GM19328 (cell line): Measurements from ENCODE around the gene PPIP5K2.

Experiments used
- ATAC-seq: cut with Tn5 transposase; IDR thresholded peaks from one replicate; pipeline ENCODE4 v1.9.1; 2021; ENCODE audit warnings: mild to moderate bottlenecking, moderate library complexity; ENCODE audit not compliant: unreplicated experiment

Gene PPIP5K2

GRCh38 chr5:103235891-103236290 is 115.8 kb downstream of the PPIP5K2 start:
- no peak for ATAC-seq

- ATAC-seq: no peak
Observed at GRCh38 chr5:103237778-103238177, 117.7 kb downstream of the PPIP5K2 start.

- ATAC-seq: no peak
Observed at GRCh38 chr5:103243665-103244064, 123.6 kb downstream of the PPIP5K2 start.

GRCh38 chr5:103244398-103244797 is 124.3 kb downstream of the PPIP5K2 start:
- no peak for ATAC-seq

GRCh38 chr5:103245761-103246160 is 125.7 kb downstream of the PPIP5K2 start:
- no peak for ATAC-seq

- no peak for ATAC-seq
Observed at GRCh38 chr5:103247118-103247517, 127.0 kb downstream of the PPIP5K2 start.

GRCh38 chr5:103249068-103249467 is 129.0 kb downstream of the PPIP5K2 start:
- no peak for ATAC-seq

- ATAC-seq: no peak
Observed at GRCh38 chr5:103254921-103255320, 134.8 kb downstream of the PPIP5K2 start.

GRCh38 chr5:103255691-103256090 is 135.6 kb downstream of the PPIP5K2 start:
- no peak for ATAC-seq

GRCh38 chr5:103256178-103256577 is 136.1 kb downstream of the PPIP5K2 start:
- ATAC-seq: no peak

GRCh38 chr5:103258368-103258956 is 138.4 kb downstream of the PPIP5K2 start, which contains the start of gene MACIR:
TSS of gene MACIR (plus strand) at chr5:103258763. CDS start at chr5:103275920, 17,157 bp downstream.
- peak; percentile 80 for ATAC-seq

GRCh38 chr5:103258957-103259704 is 139.0 kb downstream of the PPIP5K2 start:
- ATAC-seq: peak; percentile 30

GRCh38 chr5:103259705-103260355 is 139.7 kb downstream of the PPIP5K2 start:
- ATAC-seq: no peak

GRCh38 chr5:103260951-103261350 is 140.8 kb downstream of the PPIP5K2 start:
- peak; percentile 22 for ATAC-seq
